Caco-2 (cell line): ENCODE data around the gene SMIM36. TPM values are rescaled to one million over a fixed set of nuclear protein-coding genes. Genes with fewer than 3 reads are reported as not detected.
"Not testable (repeated sequence)": the region's sequence is repeated elsewhere in the genome, so short reads cannot be mapped to it uniquely, and the experiment has no call there.

Source experiments
- BruUV-seq: library from RNA; stranded (reverse); fragments of 400-500 nt; replicated peaks from 2 replicates; lab custom pipeline; 2021; lab: Mats Ljungman, UMichigan
- CTCF ChIA-PET: fragments of 300-600 bp; sonication (Branson Sonifier 250); formaldehyde crosslinking; loops from one replicate; lab custom pipeline; 2022; ENCODE audit warnings: antibody characterized with exemption; lab: Charles Lee
- POLR2A ChIA-PET: fragments of 300-600 bp; sonication (Branson Sonifier 250); formaldehyde crosslinking; loops from one replicate; lab custom pipeline; 2022; ENCODE audit warnings: antibody characterized with exemption; lab: Charles Lee
- DNase-seq, 2 experiments: peaks; one replicate each; pipeline versions ENCODE4 v3.0.0 to v3.0.0-alpha.2; 2020 to 2022
- H3K27me3 ChIP-seq: replicated peaks from 2 replicates; pipeline ENCODE4 v1.6.0; 2011; ENCODE audit warnings: low read length; ENCODE audit not compliant: control insufficient read depth, insufficient read depth
- H3K36me3 ChIP-seq: 2 replicates; pipeline ENCODE4 v1.5.1; 2011; ENCODE audit warnings: low read length; ENCODE audit not compliant: control insufficient read depth, insufficient read depth
- H3K4me1 ChIP-seq: fragments of 250-450 bp; sonication (Bioruptor Pico); 2 replicates; pipeline ENCODE4 v1.5.1; 2020; ENCODE audit warnings: mild to moderate bottlenecking
- H3K4me3 ChIP-seq: 2 replicates; pipeline ENCODE4 v1.5.1; 2011; ENCODE audit warnings: low read depth, mild to moderate bottlenecking, control low read depth, low read length
- H3K9me3 ChIP-seq: fragments of 250-450 bp; sonication (Bioruptor Pico); 2 replicates; pipeline ENCODE4 v1.5.1; 2020; ENCODE audit warnings: mild to moderate bottlenecking, moderate library complexity
- H3K27ac Mint-ChIP-seq: one replicate; pipeline ENCODE4 v1.8.0; 2022; ENCODE audit warnings: mixed read lengths; ENCODE audit not compliant: unreplicated experiment
- H3K27me3 Mint-ChIP-seq: one replicate; pipeline ENCODE4 v1.8.0; 2022; ENCODE audit warnings: mixed read lengths; ENCODE audit not compliant: insufficient read depth, unreplicated experiment
- H3K36me3 Mint-ChIP-seq: one replicate; pipeline ENCODE4 v1.8.0; 2022; ENCODE audit warnings: mild to moderate bottlenecking, mixed read lengths; ENCODE audit not compliant: insufficient read depth, unreplicated experiment
- H3K4me1 Mint-ChIP-seq: one replicate; pipeline ENCODE4 v1.8.0; 2022; ENCODE audit warnings: low read depth, mixed read lengths; ENCODE audit not compliant: unreplicated experiment
- H3K4me3 Mint-ChIP-seq: one replicate; pipeline ENCODE4 v1.8.0; 2022; ENCODE audit warnings: mild to moderate bottlenecking, moderate library complexity, mixed read lengths; ENCODE audit not compliant: unreplicated experiment
- H3K9me3 Mint-ChIP-seq: one replicate; pipeline ENCODE4 v1.8.0; 2022; ENCODE audit warnings: mixed read lengths; ENCODE audit not compliant: unreplicated experiment
- intact Hi-C: fragments of 100-400 bp; cut with micrococcal nuclease; formaldehyde crosslinking; loops from one replicate; pipeline ENCODE4 v1.10.0; 2022; ENCODE audit not compliant: unreplicated experiment
- total RNA-seq: library from RNA; stranded (reverse); gene quantifications from 2 replicates; pipeline ENCODE4 v1.2.3, GENCODE V29; 2022
- TF ChIP-seq, protein P1 (sequence below), 2 experiments: fragments of 200-600 bp in 1 of 2; IDR thresholded peaks; 1 replicate in 1 of 2; 2 replicates in 1 of 2; pipeline versions ENCODE4 v1.5.1 to v1.8.0; 2011 to 2022; ENCODE audit warnings: antibody characterized with exemption in 1 of 2, control low read depth in 1 of 2, inconsistent platforms in 1 of 2, low read depth in 1 of 2, low read length in 1 of 2, mild to moderate bottlenecking in 1 of 2, moderate library complexity in 1 of 2; ENCODE audit not compliant: insufficient read depth in 1 of 2, severe bottlenecking in 1 of 2, unreplicated experiment in 1 of 2

SMIM36 gene
- total RNA-seq, 1 experiment from 2014 or later: not detected

DNA sequence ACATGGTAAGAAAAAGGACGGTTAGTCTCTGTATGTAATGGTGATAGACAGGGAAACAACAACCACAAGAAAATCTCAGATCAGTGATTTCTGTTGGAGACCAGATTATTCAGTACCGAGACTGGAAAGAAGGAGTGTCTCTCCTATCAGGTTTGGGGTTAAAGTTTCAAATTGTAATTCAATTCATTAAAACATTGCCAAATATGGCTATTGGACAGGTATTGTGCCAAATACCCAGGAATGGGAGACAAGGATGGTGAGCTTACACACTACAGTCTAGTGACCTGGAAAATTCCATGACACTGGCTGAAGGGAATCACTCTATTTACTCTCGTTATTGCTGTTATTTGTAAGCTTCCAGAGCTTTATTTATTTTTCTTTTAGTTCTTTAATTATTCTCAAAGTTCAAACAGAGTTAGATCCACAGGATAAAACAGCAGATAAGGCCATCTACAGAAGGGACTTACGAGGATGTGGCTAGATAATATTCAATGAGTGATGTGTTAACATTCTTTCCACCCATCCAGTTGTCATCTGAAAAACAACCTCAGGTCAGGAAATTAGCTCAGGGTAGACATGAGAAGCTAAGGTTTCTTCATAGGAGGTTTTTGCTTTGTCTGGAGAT is 64.6 kb downstream of the SMIM36 start:
- Mint-ChIP-seq H3K4me3 (no peak overlapping the region), H3K9me3 (peaks cover 9% of the 10 kb centered on the region), H3K27me3 (no peaks in the 10 kb centered on the region), H3K4me1 (peaks cover 61% of the 10 kb centered on the region), H3K36me3 (peaks cover 7% of the 10 kb centered on the region), H3K27ac (peak overlapping the region; percentile 78)
- Histone ChIP-seq H3K4me1 (peaks cover 88% of the 10 kb centered on the region), H3K4me3 (no peak overlapping the region), H3K36me3 (no peaks in the 10 kb centered on the region), H3K9me3 (no peaks in the 10 kb centered on the region), H3K27me3 (no peaks in the 10 kb centered on the region)
- DNase-seq: peak; percentile 55 to 68
- TF ChIP-seq, protein P1, sequence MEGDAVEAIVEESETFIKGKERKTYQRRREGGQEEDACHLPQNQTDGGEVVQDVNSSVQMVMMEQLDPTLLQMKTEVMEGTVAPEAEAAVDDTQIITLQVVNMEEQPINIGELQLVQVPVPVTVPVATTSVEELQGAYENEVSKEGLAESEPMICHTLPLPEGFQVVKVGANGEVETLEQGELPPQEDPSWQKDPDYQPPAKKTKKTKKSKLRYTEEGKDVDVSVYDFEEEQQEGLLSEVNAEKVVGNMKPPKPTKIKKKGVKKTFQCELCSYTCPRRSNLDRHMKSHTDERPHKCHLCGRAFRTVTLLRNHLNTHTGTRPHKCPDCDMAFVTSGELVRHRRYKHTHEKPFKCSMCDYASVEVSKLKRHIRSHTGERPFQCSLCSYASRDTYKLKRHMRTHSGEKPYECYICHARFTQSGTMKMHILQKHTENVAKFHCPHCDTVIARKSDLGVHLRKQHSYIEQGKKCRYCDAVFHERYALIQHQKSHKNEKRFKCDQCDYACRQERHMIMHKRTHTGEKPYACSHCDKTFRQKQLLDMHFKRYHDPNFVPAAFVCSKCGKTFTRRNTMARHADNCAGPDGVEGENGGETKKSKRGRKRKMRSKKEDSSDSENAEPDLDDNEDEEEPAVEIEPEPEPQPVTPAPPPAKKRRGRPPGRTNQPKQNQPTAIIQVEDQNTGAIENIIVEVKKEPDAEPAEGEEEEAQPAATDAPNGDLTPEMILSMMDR (IDR thresholded peaks at IDR 0.05; ENCODE audit: insufficient read depth in 1 of 2, low read depth in 1 of 2, low read length in 1 of 2, severe bottlenecking in 1 of 2, unreplicated experiment in 1 of 2): no peak
- ChIA-PET CTCF (interaction anchor here (0.8 to 1.6 kb wide), 4 partner anchors 8 to 90 kb away, joined by 3 to 9 read pairs (median 6); no protein-coding TSS in a partner anchor), POLR2A (interaction anchor here (0.7 to 1.8 kb wide), 5 partner anchors 13 to 181 kb away, joined by 3 to 16 read pairs (median 5); partner anchors contain the start of gene MMD)
- intact Hi-C loops: loop anchor here (1.0 kb wide), 2 partner anchors 9 to 13 kb away; no protein-coding TSS in a partner anchor
- no TSS peak for BruUV-seq

DNA sequence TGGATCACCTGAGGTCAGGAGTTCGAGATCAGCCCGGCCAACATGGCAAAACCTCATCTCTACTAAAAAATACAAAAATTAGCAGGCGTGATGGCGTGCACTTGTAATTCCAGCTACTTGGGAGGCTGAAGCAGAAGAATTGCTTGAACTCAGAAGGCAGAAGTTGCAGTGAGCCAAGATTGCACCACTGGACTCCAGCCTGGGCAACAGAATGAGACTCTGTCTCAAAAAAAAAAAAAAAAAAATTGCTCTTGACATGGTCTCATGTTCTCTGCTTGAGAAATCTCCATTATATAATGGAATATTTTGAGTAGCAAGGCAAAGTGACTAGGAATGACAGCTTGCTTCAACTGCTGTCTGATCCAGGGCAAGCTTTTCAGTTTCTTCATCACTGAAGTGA is 65.2 kb downstream of the SMIM36 start:
- H3K4me3 ChIP-seq, H3K36me3 Mint-ChIP-seq, H3K36me3 ChIP-seq, H3K9me3 ChIP-seq, H3K27me3 Mint-ChIP-seq, H3K27me3 ChIP-seq, H3K4me3 Mint-ChIP-seq, DNase-seq, H3K9me3 Mint-ChIP-seq: not testable (repeated sequence)
- POLR2A ChIA-PET: interaction anchor here (0.9 to 1.8 kb wide), 3 partner anchors 13 to 28 kb away, joined by 5 to 16 read pairs (median 6); partner anchors contain the start of gene MMD
- BruUV-seq: TSS peak; percentile 53
- CTCF ChIA-PET: interaction anchor here (1.6 kb wide), 1 partner anchor 9 kb away, joined by 9 read pairs; no protein-coding TSS in a partner anchor
- peak overlapping the region; percentile 78 for H3K27ac Mint-ChIP-seq
- intact Hi-C loops: loop anchor here (1.0 kb wide), 2 partner anchors 9 to 13 kb away; no protein-coding TSS in a partner anchor
- peaks cover 81% of the 10 kb centered on the region for H3K4me1 ChIP-seq
- peaks cover 55% of the 10 kb centered on the region for H3K4me1 Mint-ChIP-seq

DNA sequence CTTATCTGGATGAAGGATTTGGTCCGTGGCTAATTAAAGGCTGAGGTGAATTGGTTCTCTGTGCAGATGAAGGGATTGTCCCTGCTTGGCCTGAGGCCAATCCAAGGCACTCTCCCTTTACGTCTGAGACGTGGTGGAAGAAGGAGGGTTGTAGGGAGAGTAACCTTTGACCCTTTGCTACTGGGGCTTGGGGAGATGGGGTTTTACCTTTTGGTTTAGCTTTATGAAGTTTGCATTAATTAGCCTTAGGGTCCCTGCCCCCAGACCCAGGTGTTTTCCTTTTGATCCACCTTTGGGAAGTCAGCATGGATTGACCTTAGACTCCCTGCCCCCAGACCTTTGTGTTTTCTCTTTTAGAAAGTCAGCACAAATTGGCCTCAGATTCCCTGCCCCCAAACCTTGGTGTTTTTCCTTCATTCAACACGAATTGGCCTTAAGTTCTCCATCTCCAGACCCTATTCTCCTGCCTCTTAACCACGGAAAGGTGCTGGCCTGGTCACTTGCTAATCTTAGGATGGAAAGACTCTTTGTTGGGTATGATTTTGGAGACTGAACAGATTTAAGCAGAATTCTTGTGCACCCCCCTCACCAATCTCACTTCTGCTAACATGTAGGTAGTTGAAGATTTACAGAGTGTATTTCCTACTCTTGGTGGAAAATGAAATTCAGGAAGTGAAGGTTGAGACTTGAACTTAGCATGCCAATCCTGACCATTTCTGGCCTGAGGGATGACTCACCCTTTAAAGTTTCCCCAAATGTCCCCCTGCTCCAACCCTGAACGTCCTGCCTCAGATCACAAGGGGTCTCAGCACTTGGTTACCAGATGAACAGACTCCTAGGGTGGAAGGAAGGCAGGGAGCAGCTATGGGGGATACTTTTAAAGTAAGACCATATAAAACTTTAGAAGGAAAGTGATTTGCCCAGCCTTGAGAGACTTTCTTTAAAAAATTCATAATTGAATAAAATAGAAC is 66.5 kb downstream of the SMIM36 start:
- Mint-ChIP-seq H3K27me3 (no peaks in the 10 kb centered on the region), H3K36me3 (no peaks in the 10 kb centered on the region), H3K9me3 (no peaks in the 10 kb centered on the region), H3K27ac (peak overlapping the region; percentile 60), H3K4me1 (peaks cover 42% of the 10 kb centered on the region), H3K4me3 (no peak overlapping the region)
- no peaks in the 10 kb centered on the region for H3K36me3 ChIP-seq
- TF ChIP-seq, protein P1 (IDR thresholded peaks at IDR 0.05; ENCODE audit: insufficient read depth in 1 of 2, low read depth in 1 of 2, low read length in 1 of 2, severe bottlenecking in 1 of 2, unreplicated experiment in 1 of 2): no peak
- no peaks in the 10 kb centered on the region for H3K9me3 ChIP-seq
- H3K4me3 ChIP-seq: no peak overlapping the region
- ChIA-PET CTCF (no interaction called here), POLR2A (no interaction called here)
- intact Hi-C loops: loop anchor here (2.0 kb wide), 1 partner anchor 24 kb away; the partner anchor contains the start of gene MMD
- H3K27me3 ChIP-seq: no peaks in the 10 kb centered on the region
- TSS peak; percentile 58 for BruUV-seq
- peaks cover 68% of the 10 kb centered on the region for H3K4me1 ChIP-seq
- peak; percentile 47 to 56 for DNase-seq
